Activated T-cell treated with anti-CD3 and anti-CD28 coated beads, Interleukin-2, amount 50 U/mL, for 1 hour (primary cell): ENCODE measurements around the gene ZC2HC1B.

ENCODE experiments used
- DNase-seq: peaks from one replicate; pipeline ENCODE4 v3.0.0-alpha.2; 2020

The ZC2HC1B gene

GRCh38 chr6:143964674-143965081 lies 100.4 kb downstream of the ZC2HC1B start:
- DNase-seq, result no peak

GRCh38 chr6:143965503-143966171 lies 101.4 kb downstream of the ZC2HC1B start:
- no peak for DNase-seq

- DNase-seq, result no peak
Measured at GRCh38 chr6:143966312-143966711, 102.0 kb downstream of the ZC2HC1B start.

- DNase-seq, result no peak
Measured at GRCh38 chr6:143967706-143968376, 103.6 kb downstream of the ZC2HC1B start.

- no peak for DNase-seq
Measured at GRCh38 chr6:143969077-143969476, 104.8 kb downstream of the ZC2HC1B start.

- DNase-seq, result no peak
Measured at GRCh38 chr6:143970456-143971218, 106.4 kb downstream of the ZC2HC1B start.

GRCh38 chr6:143971482-143972205 lies 107.4 kb downstream of the ZC2HC1B start:
- DNase-seq, result no peak

GRCh38 chr6:143973097-143973966 lies 109.1 kb downstream of the ZC2HC1B start:
- DNase-seq, result no peak

GRCh38 chr6:143974089-143974488 lies 109.8 kb downstream of the ZC2HC1B start:
- no peak for DNase-seq

GRCh38 chr6:143976806-143977349 lies 112.6 kb downstream of the ZC2HC1B start:
- DNase-seq, result no peak

- DNase-seq, result no peak
Measured at GRCh38 chr6:143980921-143981320, 116.6 kb downstream of the ZC2HC1B start.

- no peak for DNase-seq
Measured at GRCh38 chr6:143982968-143983367, 118.7 kb downstream of the ZC2HC1B start.

- DNase-seq, result no peak
Measured at GRCh38 chr6:143984666-143985065, 120.4 kb downstream of the ZC2HC1B start.

GRCh38 chr6:143986463-143987065 lies 122.3 kb downstream of the ZC2HC1B start:
- no peak for DNase-seq
